Colonic mucosa (tissue), 4 donors: ENCODE measurements around the gene PLCXD3. TPM values are rescaled to one million over a fixed set of nuclear protein-coding genes. Genes with fewer than 3 reads are reported as not detected.

Source experiments
- DNase-seq: peaks from one replicate; pipeline ENCODE4 v3.0.0-alpha.2; 2020
- H3K27ac ChIP-seq: fragments of 200-600 bp; one replicate; pipeline ENCODE4 v1.8.0; 2021
- H3K27me3 ChIP-seq: fragments of 200-600 bp; one replicate; pipeline ENCODE4 v1.8.0; 2021
- H3K36me3 ChIP-seq: fragments of 200-600 bp; one replicate; pipeline ENCODE4 v1.8.0; 2021
- H3K4me1 ChIP-seq: fragments of 200-600 bp; one replicate; pipeline ENCODE4 v1.8.0; 2021; ENCODE audit warnings: mild to moderate bottlenecking
- H3K4me3 ChIP-seq: fragments of 200-600 bp; one replicate; pipeline ENCODE4 v1.8.0; 2021
- H3K9ac ChIP-seq, 2 donors: one replicate each; pipeline ENCODE4 v1.7.0; 2013; ENCODE audit warnings: control low read depth in 2 of 2, low read depth in 2 of 2, low read length in 2 of 2
- H3K9me3 ChIP-seq: fragments of 200-600 bp; one replicate; pipeline ENCODE4 v1.8.0; 2021
- CTCF ChIP-seq: fragments of 200-600 bp; IDR thresholded peaks from one replicate; pipeline ENCODE4 v1.8.0; 2022; ENCODE audit warnings: antibody characterized with exemption, mild to moderate bottlenecking
- intact Hi-C: fragments of 100-400 bp; cut with DNase I; formaldehyde crosslinking; loops from one replicate; pipeline ENCODE4 v1.14.1; 2022
- total RNA-seq, 2 donors: library from RNA; stranded (reverse); fragmentation: NEBNext Ultra II Directional in 1 of 2; extraction: Animal tissue kit (Norgen Biotek cat#: 25700) in 1 of 2; gene quantifications; one replicate each; pipeline ENCODE4 v1.2.1, GENCODE V29; 2021
- donor health status: healthy.
- donor health status: DM: no; HTN: no; CAD: no.
- donor health status: DM: no; HTN: no; CAD: no.

The PLCXD3 gene
- total RNA-seq, 2 donors from 2014 or later = 0.47 to 0.80 TPM

GRCh38 chr5:41312478-41313060, 197.8 kb downstream of the PLCXD3 start:
- Histone ChIP-seq H3K27me3 (no peaks in the 10 kb centered on the region), H3K27ac (no peak overlapping the region), H3K4me3 (no peak overlapping the region), H3K36me3 (no peaks in the 10 kb centered on the region), H3K4me1 (no peaks in the 10 kb centered on the region), H3K9ac (no peak overlapping the region), H3K9me3 (no peaks in the 10 kb centered on the region)
- intact Hi-C loops = no loop called here
- no peak for TF ChIP-seq CTCF
- DNase-seq = no peak

DNA sequence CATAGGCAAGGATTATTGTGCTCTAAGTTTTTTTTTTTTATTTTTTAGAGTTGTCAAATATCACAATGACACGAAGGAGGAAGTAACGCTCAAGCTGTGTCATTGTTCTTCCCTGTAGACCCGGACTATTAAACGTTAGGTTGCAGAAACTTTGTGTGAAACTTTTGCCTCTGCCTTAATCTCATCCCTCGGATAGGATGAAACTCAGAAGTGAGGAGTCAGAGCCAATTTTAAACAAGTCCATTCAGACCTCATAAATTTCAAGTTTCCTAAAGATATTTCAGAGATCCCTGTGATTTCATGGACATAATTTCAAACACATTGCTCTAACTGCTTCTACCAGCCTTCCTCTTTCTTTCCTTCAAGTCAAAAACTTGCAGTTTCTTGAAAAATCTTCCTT, 198.3 kb downstream of the PLCXD3 start:
- no peaks in the 10 kb centered on the region for H3K36me3 ChIP-seq
- no peak for DNase-seq
- no peak overlapping the region for H3K27ac ChIP-seq
- no peaks in the 10 kb centered on the region for H3K27me3 ChIP-seq
- H3K4me1 ChIP-seq = no peaks in the 10 kb centered on the region
- H3K9me3 ChIP-seq = no peaks in the 10 kb centered on the region
- H3K9ac ChIP-seq = no peak overlapping the region
- intact Hi-C loops = no loop called here
- TF ChIP-seq CTCF = no peak
- H3K4me3 ChIP-seq = no peak overlapping the region

DNA sequence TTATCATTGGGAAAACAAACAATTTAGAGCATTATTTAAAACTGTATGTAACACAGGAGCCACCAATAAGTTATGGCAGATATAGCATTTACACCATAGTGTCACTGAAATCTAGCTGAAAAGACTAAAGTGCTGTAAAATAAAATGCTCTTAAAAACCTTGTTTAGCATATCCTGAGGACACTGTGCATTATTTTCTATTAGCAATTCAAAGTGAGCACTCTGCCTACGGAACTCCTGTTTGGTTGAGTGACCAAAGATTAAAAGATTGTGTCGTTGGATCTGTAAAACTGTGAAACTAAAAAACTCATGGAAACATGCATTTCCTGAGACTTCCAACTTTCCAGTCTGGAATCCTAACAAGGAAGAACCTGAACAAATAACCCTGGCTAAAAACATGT, 201.1 kb downstream of the PLCXD3 start:
- TF ChIP-seq CTCF = no peak
- intact Hi-C loops = no loop called here
- Histone ChIP-seq H3K9me3 (no peaks in the 10 kb centered on the region), H3K4me3 (no peak overlapping the region), H3K27ac (no peak overlapping the region), H3K9ac (no peak overlapping the region), H3K36me3 (no peaks in the 10 kb centered on the region), H3K4me1 (no peaks in the 10 kb centered on the region), H3K27me3 (no peaks in the 10 kb centered on the region)
- DNase-seq = no peak

GRCh38 chr5:41306005-41306404, 204.4 kb downstream of the PLCXD3 start:
- Histone ChIP-seq H3K27me3 (no peaks in the 10 kb centered on the region), H3K4me1 (no peaks in the 10 kb centered on the region), H3K27ac (no peak overlapping the region), H3K36me3 (no peaks in the 10 kb centered on the region), H3K9me3 (no peaks in the 10 kb centered on the region), H3K4me3 (no peak overlapping the region), H3K9ac (no peak overlapping the region)
- intact Hi-C loops = no loop called here
- no peak for DNase-seq
- TF ChIP-seq CTCF = no peak

GRCh38 chr5:41305056-41305455, 205.3 kb downstream of the PLCXD3 start:
- intact Hi-C loops = loop anchor here (2.0 kb wide), 1 partner anchor 32 kb away; no protein-coding TSS in a partner anchor
- no peaks in the 10 kb centered on the region for H3K27me3 ChIP-seq
- H3K9ac ChIP-seq = no peak overlapping the region
- H3K9me3 ChIP-seq = no peaks in the 10 kb centered on the region
- H3K4me1 ChIP-seq = no peaks in the 10 kb centered on the region
- TF ChIP-seq CTCF = no peak
- no peak for DNase-seq
- H3K36me3 ChIP-seq = no peaks in the 10 kb centered on the region
- no peak overlapping the region for H3K4me3 ChIP-seq
- no peak overlapping the region for H3K27ac ChIP-seq
